SK-N-SH (cell line): Measurements from ENCODE around the gene RNF44.

Experiments used
- EP300 ChIP-seq, 2 experiments: IDR thresholded peaks; 2 replicates each; pipeline versions ENCODE4 v1.4.0 to v1.6.1; 2012; ENCODE audit warnings: borderline replicate concordance in 1 of 2, low read depth in 1 of 2, low read length in 1 of 2
- GABPA ChIP-seq: IDR thresholded peaks from 2 replicates; pipeline ENCODE4 v1.4.0; 2012; ENCODE audit warnings: low read depth, mild to moderate bottlenecking

DNA sequence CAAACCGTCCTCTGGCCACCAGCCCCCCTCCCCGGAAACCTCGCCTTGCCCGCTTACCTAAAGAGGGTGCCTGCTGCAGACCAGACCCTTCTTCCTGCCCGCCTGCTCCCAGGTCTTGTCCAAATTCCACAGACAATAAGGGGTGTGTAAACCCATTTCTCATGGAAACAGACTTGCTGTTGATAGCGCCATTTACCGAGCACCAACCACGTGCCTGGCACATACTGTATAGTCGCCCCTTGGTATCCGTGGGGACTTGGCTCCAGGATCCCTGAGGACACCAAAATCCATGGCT lies 37.0 kb upstream of the RNF44 start:
- TF ChIP-seq EP300 (IDR thresholded peaks at IDR 0.05; ENCODE audit: borderline replicate concordance in 1 of 2, low read depth in 1 of 2, low read length in 1 of 2), result no peak
- no peak for TF ChIP-seq GABPA
